ENCODE results near the gene JAKMIP1.

JAKMIP1 gene

DNA sequence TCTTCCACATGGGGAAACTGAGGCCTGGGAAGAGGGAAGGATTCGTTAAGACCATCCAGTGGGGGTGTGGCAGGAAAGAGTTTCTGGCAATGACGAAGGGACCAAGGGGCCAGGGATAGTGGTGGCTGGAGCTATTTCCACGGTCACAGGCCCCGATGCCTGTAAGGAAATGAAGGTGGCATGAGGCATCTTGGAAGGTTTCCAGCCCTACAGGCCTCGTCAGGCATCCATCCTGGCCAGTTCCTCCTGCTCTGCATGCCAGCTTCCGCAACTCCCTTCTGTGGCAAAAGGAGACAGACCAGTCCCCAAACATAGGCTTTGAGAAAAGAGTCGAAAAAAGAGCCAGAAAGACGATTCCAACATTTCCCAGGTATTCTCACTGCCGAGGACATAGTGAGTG is 173.0 kb downstream of the JAKMIP1 start:
- Histone ChIP-seq H3K27me3 (replicated peaks) (no peaks in the 10 kb centered on the region), H3K4me3 (ENCODE audit: low read depth, low read length) (no peak overlapping the region), H3K27ac (no peak overlapping the region), H3K36me3 (replicated peaks) (no peaks in the 10 kb centered on the region)
- in situ Hi-C loops (cut with HindIII; ENCODE audit: low pct_ligation_motif_present, low sequenced_read_pairs) = no loop called here
- no peak for DNase-seq
- TF ChIP-seq CTCF (IDR thresholded peaks at IDR 0.05; ENCODE audit: low read depth, low read length, missing control alignments) = no peak

DNA sequence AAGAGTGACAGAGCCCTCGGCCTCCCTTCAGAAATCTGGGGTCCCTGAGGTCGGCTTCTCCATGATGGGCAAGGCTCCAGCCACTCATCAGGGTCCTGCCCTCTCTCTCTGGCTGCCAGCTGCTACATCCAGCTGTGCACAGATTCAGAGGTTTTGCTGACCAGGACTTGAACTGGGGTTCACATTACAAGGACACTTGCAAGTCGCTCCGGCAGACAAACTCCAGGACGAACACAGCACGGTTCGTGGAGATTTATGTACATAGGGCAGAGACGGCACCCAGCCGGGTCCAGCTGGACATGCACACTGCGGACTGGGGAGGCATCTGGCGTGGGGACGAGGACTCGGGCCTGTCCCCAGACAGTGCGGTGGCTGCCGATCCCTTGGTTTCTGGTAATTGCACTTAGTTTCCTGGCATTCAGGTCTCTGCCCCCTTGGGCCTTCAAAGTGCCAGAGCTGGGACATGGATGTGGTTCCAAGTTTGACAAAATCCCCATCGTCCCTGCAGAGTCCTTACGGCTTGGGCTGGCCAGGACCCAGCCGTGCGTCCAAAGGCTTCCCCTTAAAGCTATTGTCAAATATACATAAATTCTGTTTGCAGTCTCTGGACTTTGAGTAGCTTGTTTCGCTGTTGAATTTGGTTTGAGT is 175.9 kb downstream of the JAKMIP1 start:
- TF ChIP-seq CTCF (IDR thresholded peaks at IDR 0.05; ENCODE audit: low read depth, low read length, missing control alignments) = no peak
- in situ Hi-C loops (cut with HindIII; ENCODE audit: low pct_ligation_motif_present, low sequenced_read_pairs) = no loop called here
- no peak for DNase-seq
- no peak overlapping the region for H3K27ac ChIP-seq
- no peak overlapping the region for H3K4me3 ChIP-seq (ENCODE audit: low read depth, low read length)
- no peaks in the 10 kb centered on the region for H3K27me3 ChIP-seq (replicated peaks)
- H3K36me3 ChIP-seq (replicated peaks) = no peaks in the 10 kb centered on the region

- no peaks in the 10 kb centered on the region for H3K36me3 ChIP-seq (replicated peaks)
- no peak overlapping the region for H3K4me3 ChIP-seq (ENCODE audit: low read depth, low read length)
- TF ChIP-seq CTCF (IDR thresholded peaks at IDR 0.05; ENCODE audit: low read depth, low read length, missing control alignments) = no peak
- no peak overlapping the region for H3K27ac ChIP-seq
- no peak for DNase-seq
- no peaks in the 10 kb centered on the region for H3K27me3 ChIP-seq (replicated peaks)
- in situ Hi-C loops (cut with HindIII; ENCODE audit: low pct_ligation_motif_present, low sequenced_read_pairs) = no loop called here
Measured at GRCh38 chr4:6023731-6024130, 176.6 kb downstream of the JAKMIP1 start.

DNA sequence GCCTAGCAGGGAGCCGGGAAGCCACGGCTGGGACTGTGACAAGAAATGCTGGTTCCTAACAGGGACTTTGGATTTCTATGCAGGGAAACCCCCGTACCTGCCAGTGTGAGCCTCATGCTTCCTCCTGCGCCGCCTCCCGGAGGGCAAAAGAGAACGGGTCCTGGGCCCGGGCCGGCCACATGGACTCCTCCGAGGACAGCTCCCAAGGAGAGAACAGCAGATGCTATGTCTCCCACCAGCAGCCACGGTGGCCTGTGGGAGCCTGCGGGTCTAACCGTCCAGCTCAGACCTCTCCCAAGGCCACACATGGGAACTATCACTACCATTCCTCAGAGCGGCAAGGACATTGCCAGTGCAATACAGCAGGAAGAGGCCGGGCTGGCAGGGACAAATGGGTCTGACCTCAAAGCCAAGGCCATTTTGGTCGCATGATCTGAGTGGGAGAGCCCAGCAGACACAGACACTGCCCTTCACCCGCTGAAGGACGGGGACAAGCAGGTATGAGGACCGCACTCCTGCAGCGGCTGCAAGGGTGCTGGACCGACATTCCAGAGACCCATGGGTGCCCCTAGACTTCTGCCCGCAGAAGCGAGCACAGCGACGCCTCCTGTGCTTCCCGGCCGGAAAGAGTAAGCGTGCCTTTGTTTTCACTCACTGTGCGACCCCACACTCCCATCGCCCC is 177.6 kb downstream of the JAKMIP1 start:
- Histone ChIP-seq H3K36me3 (replicated peaks) (no peaks in the 10 kb centered on the region), H3K4me3 (ENCODE audit: low read depth, low read length) (no peak overlapping the region), H3K27ac (no peak overlapping the region), H3K27me3 (replicated peaks) (no peaks in the 10 kb centered on the region)
- no peak for TF ChIP-seq CTCF (IDR thresholded peaks at IDR 0.05; ENCODE audit: low read depth, low read length, missing control alignments)
- in situ Hi-C loops (cut with HindIII; ENCODE audit: low pct_ligation_motif_present, low sequenced_read_pairs) = no loop called here
- DNase-seq = no peak

DNA sequence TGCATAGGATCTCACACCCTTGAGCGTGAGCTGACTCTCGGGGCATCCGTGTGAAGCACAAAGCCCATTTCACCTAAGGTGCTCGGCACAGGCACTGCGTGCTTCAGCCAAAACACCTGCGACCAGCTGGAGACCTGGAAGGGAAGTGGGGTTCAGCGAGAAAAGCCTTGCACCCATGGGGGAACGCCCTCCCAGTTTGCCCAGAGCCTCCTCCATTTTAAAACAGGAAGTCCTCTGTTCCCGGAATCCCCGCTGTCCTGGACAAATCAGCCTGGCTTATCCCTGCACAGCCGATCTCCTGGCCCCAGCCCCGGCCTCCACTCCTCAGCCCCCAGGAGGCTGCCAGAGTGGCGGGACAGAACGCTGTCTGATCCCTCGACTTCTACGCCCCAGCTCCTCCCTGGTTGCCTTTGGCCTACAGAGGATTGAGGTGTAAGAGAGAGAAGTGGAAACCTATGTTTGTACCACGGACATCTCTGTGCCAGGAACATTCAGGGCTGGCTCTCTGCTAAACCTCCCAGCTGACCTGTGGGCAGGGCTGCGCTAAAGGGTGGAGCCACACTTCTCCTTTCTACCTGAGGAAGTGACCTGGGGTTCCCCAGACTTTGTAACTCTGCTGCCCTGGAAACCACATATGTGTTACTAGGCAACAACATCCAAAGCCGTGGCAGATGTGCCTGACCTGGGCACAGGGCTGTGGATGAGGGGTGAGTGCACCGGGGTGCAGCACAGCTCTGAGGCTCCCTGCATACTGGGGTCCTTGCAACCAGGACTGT is 178.3 kb downstream of the JAKMIP1 start:
- DNase-seq = no peak
- no peaks in the 10 kb centered on the region for H3K27me3 ChIP-seq (replicated peaks)
- H3K36me3 ChIP-seq (replicated peaks) = no peaks in the 10 kb centered on the region
- no peak overlapping the region for H3K4me3 ChIP-seq (ENCODE audit: low read depth, low read length)
- TF ChIP-seq CTCF (IDR thresholded peaks at IDR 0.05; ENCODE audit: low read depth, low read length, missing control alignments) = no peak
- in situ Hi-C loops (cut with HindIII; ENCODE audit: low pct_ligation_motif_present, low sequenced_read_pairs) = no loop called here
- H3K27ac ChIP-seq = no peak overlapping the region

All from brain microvascular endothelial cell (primary cell).